Retinal pigment epithelial cell (primary cell): Measurements from ENCODE around the gene PTCHD4.
A peak's percentile ranks its signal among the peaks of the same experiment; 100 is the strongest.
"Not testable (repeated sequence)": the region's sequence is repeated elsewhere in the genome, so short reads cannot be mapped to it uniquely, and the experiment has no call there.

ENCODE experiments used
- DNase-seq: peaks from one replicate; pipeline ENCODE4 v3.0.0-alpha.2; 2010; ENCODE audit warnings: low read depth
- H3K4me3 ChIP-seq: 2 replicates; pipeline ENCODE4 v1.5.1; 2011; ENCODE audit warnings: mild to moderate bottlenecking, low read length, control low read depth, moderate library complexity
- TF ChIP-seq, protein P1 (sequence below): conservative IDR thresholded peaks from 2 replicates; pipeline ENCODE4 v1.5.1; 2011; ENCODE audit warnings: low read depth, low read length, control low read depth, inconsistent platforms

Gene PTCHD4

DNA sequence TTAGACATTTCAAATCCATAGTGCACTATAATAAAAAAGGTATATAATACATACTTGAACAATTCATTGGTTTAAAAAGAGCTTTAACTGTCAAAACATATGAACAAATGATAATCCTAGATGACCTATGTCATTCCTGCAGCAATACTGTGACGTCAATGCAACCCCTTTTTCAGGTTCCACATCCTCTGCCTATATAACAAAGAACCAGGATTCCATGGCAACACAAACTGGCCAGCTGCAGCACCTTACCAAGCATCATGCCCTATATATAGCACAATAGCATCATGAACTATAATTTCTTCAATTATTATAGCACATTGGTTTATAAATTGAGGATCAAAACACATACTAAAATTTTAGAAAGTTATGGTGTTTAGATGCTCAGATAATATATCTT is 578 bp upstream of the PTCHD4 start:
- TF ChIP-seq, protein P1, sequence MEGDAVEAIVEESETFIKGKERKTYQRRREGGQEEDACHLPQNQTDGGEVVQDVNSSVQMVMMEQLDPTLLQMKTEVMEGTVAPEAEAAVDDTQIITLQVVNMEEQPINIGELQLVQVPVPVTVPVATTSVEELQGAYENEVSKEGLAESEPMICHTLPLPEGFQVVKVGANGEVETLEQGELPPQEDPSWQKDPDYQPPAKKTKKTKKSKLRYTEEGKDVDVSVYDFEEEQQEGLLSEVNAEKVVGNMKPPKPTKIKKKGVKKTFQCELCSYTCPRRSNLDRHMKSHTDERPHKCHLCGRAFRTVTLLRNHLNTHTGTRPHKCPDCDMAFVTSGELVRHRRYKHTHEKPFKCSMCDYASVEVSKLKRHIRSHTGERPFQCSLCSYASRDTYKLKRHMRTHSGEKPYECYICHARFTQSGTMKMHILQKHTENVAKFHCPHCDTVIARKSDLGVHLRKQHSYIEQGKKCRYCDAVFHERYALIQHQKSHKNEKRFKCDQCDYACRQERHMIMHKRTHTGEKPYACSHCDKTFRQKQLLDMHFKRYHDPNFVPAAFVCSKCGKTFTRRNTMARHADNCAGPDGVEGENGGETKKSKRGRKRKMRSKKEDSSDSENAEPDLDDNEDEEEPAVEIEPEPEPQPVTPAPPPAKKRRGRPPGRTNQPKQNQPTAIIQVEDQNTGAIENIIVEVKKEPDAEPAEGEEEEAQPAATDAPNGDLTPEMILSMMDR: no peak
- DNase-seq: no peak
- no peak overlapping the region for H3K4me3 ChIP-seq

DNA sequence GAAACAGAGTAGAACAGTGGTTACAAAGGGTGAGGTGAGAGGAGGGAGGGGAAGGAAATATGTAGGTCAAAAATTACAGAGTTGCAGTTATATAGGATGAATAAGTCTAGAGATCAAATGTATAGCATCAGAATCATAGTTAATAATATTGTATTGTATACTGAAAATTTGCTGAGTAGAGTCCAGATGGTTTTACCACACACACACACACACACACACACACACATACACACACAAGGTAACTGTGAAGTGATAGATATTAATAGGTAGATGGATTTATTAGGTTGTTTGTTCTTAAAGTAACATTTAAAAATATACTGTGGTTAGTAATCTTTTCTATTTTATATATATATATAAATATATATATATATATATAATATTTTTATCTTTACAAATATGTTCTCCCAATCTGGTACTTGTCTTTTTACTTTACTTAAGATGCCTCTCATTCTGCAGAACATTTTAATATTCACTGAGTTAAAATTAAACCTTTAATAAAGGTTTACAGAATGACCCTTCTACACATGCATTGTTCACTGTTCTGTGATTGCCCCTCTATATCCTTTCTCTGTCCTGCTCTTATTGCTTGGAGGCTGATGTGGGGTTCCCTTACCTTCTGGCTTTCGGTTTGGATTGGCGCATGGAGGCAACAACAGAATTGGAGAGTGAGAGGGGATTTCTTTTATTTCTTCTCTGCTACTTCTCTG is 408 bp downstream of the PTCHD4 start:
- no peak for DNase-seq
- TF ChIP-seq, protein P1: no peak
- H3K4me3 ChIP-seq: peak overlapping the region; percentile 60

DNA sequence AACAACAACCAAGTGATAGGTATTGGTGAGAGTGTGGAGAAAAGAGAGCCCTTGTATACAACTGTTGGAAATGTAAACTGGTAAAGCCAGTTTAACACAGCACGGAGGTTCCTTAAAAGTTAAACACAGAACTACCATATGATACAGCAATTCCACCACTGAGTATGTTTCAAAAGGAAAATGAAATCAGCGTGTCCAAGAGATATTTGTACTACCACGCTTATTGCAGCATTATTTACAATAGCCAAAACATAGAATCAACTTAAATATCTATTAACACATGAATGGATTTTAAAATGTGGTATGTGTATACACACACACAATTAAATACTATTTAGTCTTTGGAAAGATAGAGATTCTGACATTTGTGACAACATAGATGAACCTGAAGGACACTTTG is 1.1 kb downstream of the PTCHD4 start:
- peak overlapping the region; percentile 60 for H3K4me3 ChIP-seq
- no peak for DNase-seq
- TF ChIP-seq, protein P1: no peak

DNA sequence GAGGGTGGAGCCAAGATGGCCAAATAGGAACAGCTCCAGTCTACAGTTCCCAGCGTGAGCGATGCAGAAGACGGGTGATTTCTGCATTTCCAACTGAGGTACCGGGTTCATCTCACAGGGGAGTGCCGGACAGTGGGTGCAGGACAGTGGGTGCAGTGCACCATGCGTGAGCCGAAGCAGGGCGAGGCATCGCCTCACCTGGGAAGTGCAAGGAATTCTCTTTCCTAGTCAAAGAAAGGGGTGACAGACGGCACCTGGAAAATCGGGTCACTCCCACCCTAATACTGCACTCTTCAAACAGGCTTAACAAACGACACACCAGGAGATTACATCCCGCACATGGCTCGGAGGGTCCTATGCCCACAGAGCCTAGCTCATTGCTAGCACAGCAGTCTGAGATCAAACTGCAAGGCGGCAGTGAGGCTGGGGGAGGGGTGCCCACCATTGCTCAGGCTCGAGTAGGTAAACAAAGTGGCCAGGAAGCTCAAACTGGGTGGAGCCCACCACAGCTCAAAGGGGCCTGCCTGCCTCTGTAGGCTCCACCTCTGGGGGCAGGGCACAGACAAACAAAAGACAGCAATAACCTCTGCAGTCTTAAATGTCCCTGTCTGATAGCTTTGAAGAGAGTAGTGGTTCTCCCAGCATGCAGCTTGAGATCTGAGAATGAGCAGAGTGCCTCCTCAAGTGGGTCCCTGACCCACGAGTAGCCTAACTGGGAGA is 8.4 kb downstream of the PTCHD4 start:
- H3K4me3 ChIP-seq, DNase-seq: not testable (repeated sequence)

DNA sequence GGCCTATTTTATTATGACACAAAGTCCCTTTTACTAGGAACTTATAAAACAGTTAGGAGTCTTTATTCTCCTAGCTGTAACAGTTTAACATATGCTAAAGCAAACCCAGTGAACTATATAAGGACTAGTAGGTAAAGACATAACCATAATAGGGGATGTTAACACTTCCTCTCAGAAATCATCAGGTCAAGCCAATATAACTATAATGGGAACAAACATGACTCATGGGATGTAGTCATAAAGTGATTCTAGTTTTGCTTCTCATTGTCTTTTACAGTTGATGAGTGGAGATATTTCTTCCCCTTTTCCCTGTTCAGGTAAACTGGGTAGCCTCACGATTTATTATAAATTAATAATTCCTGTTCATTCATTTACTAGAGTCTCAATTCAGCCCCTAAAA is 9.7 kb downstream of the PTCHD4 start:
- no peak overlapping the region for H3K4me3 ChIP-seq
- TF ChIP-seq, protein P1: no peak
- DNase-seq: no peak

DNA sequence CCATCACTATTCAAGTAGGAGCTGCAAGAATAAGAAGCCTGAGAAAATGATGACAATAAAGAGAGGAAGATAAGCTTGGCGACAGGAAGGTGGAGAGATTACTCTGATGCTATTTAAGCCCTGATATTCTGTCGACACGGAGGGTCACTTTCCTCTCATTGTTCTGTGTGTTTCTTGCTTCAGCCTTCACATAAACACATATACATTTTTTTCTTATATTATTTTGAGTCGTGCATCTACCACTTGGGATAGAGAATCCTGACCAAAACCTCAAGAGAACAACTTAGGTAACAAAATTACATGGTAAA is 10.5 kb downstream of the PTCHD4 start:
- DNase-seq: no peak
- TF ChIP-seq, protein P1: no peak
- no peak overlapping the region for H3K4me3 ChIP-seq

DNA sequence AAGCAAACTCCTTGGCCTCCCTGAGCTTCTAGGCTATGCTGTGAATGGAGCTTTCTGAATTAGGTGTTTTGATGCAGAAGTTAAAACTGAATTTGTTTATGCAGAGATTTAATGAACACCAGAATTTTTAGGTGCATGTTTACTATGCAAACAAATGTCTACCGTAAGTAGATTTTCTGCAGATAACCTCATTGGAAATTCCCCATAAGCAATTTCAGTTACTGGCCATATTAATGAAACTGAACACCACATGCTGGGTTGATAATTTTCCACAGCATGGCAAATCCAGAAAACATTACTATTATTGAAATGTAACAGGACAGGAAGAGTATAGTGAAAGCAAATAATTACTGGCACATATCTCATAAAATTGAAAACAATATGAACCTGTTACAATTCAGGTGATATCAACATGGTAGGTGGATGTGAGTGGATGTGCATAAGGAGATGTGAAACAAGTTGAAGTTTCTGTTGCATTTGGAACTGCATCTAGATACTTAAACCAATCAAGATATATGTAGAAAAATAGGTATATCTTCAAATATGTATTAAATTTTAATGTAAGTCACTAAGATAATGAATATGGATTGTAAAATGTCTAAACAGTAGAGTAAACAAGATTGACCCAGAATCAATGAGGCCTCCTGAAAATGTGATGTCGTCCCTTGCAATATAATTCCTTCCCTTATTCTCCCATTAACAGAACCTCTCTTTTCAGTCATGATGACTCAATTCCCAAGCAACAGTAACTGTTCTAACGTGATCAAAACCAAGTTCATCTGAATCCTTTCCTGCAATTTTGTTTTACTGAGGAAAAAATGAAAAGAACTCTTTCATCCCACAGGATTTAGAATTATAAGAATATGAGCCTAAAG is 11.0 kb downstream of the PTCHD4 start:
- H3K4me3 ChIP-seq: no peak overlapping the region
- TF ChIP-seq, protein P1: no peak
- DNase-seq: no peak
